HuH-7.5 (cell line): ENCODE measurements around the gene LPO.

Experiments used
- DNase-seq: peaks from one replicate; pipeline ENCODE4 v3.0.0; 2011; ENCODE audit warnings: low spot score

Gene LPO

GRCh38 chr17:58279016-58279711 is 40.8 kb downstream of the LPO start:
- no peak for DNase-seq

GRCh38 chr17:58279736-58280479 is 41.5 kb downstream of the LPO start:
- DNase-seq = no peak

- DNase-seq = no peak
These were observed 42.3 kb downstream of the LPO start, which contains the start of gene MPO for GRCh38 chr17:58280480-58281217. MPO (minus strand) TSS chr17:58280935; CDS start chr17:58280758, 177 bp downstream.

- no peak for DNase-seq
These were observed 43.2 kb downstream of the LPO start for GRCh38 chr17:58281511-58282011.

DNA sequence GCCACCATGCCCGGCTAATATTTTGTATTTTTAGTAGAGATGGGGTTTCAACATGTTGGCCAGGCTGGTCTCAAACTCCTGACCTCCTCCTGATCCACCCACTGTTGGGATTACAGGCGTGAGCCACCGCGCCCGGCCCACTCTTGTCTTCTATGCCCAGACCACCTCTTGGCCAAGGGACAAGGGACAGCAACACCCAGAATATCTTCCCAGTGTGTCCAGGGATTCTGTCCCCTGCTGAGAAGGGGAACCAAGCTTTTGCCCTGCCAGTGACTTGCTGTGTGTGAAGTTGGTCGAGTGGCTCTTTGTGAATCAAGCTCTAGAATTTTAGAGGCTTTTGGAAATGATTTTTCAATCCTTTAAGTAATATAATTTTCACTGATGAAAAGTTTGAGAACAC is 44.1 kb downstream of the LPO start:
- no peak for DNase-seq

DNA sequence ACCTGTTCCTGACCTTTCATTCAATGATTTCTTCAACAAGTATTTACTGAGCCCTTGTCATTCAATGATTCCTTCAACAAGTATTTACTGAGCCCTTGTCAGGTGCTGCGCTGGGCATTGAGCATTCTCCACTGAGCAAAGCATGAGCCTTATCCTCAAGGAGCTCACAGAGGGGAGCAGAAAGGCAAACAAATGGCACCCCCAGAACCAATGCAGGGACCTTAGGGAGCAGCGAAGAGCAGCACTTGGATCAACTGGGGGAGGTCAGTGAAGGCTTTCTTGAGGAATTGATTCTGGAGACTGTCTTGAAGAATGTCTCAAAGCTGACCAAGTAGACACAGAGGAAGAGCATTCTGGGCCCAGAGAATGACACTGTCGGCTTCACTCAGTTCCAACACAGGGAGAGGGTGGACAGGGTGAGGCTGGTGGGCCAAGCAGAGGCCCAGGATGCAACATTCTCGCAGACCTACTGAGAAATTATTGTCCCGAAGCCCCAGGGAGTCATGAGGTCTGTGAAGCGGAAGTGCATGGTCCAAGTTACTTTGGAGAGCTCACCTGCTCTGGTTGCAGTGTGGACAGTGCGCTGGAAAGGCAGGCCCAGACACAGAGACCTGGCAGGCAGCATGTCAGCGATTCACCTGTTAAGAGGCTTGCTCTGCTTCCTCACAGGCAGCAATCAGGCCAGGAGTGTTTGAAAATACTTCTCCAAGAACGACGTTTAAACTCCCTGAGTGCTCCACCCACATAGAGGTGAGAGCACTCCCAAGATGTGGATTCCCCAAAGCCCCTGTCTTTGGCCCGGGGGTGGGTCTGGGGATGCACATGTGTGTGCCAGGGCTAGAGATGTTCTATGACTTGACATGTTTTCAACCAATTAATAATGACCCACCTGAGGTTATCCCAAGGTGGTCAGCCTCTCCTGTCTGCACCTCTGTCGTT is 45.6 kb downstream of the LPO start:
- DNase-seq = no peak

DNA sequence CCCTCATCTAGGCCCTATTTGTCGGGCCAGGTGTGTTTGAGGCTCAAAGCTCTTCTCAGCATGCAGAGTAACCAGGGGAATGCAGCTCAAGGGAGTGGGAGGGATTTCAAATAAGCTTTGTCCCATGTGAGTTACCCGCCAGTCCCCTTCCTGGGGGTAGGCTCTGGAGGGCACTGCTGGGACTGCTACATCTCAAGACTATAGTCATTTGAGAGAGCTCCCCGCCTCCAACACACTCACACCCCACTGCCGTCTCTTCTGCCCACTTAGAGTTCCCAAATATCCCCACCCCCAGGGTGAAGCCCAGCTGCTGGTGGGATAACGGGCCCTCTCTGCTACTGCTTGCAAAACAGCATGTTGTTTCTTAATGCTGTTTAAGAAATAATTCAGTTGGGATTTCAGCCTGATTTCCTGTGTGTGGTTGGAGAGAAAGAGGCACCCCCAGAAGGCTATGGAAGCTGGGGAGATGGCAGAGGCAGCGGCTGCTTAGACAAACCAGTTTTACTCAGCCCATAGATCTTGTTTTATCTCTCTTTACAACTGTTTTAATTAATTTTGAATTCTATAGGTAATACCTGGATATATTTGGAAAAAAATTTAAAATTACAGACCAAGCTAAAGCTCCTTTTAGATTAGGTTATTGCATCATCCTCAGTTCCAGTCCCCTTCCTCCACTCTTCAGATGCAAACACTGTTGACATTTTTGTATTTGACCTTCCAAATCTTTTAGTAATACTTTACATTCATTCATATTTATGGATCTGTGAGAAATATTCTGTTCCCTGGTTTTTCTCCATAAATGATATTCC is 46.4 kb downstream of the LPO start:
- DNase-seq = no peak

GRCh38 chr17:58285422-58285810 is 47.0 kb downstream of the LPO start:
- no peak for DNase-seq

DNA sequence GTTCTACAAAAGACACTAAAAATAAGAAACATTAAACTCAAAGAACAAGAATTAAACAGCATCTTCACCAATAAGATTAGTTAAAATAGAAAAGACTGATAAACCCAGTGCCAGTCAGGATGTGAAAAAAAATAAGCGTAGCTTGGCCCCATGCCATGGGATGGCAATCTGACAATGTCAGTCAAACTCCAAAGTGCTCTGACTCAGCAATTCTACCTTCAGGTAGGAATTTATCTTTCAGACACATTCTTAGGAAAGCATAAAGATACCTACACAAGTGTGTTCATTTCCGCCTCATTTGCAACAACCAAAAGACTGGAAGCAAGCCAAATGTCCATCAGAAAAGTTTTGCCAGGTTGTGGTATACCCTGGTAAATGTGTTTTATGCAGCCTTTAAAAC is 51.5 kb downstream of the LPO start:
- DNase-seq = no peak

GRCh38 chr17:58291246-58291645 is 52.9 kb downstream of the LPO start:
- no peak for DNase-seq

DNA sequence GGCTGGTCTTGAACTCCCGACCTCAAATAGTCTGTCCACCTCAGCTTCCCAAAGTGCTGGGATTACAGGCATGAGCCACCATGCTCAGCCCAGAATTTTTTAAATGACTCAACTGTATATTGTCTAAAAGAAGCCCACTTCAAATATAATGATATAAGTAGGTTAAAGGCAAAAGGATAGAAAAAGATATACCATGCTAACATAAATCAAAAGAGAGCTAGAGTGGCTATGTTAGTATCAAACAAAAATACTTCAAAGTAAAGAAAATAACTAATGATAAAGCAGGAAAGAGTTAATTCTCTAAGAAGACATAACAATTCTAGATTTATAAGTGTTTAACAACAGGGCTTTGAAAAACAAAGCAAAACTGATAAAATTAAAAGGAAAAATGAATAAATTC is 55.6 kb downstream of the LPO start:
- DNase-seq = no peak

DNA sequence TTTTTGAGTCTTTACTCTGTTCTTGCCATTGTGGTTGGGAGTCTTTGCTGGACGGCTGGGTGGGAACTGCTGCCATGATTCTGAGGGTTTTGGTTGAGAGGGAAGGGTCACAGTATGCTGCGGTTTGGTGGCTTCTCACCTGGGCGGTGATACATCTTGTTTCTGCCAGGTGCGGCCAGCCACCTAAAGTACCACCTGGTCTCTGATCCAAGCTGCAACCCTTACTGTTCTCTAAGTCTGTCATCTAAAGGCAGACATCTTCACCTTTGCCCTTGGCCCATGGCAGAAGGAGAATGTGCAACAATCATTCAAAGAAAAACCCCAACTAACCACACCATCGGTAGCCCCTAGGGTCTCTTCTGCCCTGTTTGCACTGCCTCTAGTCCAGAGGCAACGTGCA is 62.0 kb downstream of the LPO start:
- DNase-seq = no peak

DNA sequence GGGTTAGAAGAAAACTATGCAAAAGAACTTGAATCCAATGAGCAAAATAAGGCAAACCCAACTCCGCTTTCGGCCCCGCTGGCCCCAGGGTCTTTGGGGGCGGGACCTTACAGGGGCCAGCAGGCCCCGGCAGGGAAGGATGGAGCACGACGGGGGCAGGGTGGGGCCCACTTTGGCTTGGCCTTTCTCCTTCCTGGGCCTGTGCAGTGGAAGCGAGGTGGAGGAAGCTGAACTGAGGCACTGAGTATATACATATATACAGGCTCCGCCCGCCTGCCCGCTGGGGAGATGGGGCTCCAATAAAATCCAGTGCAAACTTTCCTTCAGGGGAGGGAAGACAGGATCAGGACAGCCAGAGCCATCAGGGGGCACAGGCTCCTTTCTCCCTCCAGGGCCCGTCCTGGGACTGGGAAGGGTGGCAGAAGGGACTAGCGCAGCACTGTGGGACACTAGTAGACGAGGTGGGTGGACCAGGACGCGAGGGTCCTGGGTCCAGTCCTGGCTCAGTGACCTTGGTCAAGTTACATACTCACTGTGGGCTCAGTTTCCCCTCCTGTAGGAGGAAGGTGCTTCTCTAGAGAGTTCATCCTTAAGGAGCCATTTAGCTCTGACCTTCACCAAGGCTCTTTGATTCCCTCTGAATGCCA is 63.2 kb downstream of the LPO start:
- no peak for DNase-seq

DNA sequence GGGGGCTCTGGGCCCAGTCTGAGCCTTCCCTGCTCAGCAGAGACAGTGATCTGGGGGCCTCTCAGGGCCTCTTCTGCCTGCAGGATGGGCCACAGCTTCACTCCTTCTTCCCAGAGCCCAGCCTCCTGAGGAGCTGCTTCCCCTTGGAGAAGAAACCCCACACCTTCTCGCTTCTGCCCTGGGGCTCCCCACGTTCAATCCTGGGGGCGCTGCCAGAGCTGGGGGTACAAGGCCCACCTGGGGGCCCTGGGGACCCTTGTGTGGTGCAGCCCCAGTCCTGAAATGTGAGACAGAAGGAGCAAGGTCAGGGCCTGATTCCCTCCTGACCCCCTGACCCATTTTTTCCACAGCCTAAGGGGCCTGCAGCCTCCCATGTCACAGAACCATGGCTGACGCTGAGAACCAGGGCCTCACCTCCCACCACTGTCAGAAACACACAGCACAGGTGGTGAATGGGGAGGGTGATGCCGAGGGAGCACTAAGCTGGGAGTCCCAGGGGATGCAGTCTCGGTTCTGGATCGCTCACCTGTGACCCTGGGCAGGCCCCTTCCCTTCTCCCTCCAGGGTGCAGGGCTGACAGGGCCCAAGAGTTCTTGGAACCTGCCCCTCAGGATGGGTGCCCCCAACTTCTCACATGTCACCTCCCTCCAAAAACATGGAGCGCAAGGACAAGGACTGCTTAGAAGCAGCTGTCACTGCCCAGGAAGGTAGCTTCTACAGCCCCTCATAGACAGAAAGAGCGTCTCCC is 64.0 kb downstream of the LPO start:
- DNase-seq = no peak

DNA sequence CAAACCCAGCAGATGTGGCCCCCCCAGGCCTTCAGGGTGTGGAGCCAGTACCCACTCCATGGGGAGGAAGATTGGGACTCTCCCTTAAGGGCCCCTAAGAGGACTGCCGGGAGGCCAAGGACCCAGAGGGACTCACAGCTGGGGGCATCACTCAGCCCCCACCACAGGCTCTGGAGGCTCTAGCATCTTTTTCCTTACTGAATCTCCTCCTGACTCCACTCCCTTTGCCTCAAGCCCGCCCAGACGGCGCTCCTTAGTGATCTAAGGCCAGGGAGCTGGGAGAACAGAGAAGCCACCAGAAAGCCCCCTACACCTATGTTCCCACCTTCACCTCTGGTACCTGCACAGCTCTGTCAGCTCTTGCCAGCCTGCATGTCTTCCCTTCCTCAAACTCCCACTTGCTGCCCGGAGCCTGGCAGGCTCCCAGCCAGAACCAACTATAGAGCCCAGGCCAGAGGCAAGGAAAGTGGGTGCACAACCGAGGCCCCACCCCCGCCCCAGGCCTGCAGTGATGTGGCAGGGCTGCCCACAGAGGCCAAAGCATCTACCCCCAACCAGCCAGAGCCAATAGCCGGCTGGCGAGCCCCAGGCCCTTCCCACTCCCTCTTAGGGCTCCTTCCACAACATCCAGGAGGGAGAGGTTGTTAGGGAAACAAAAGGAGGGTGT is 64.7 kb downstream of the LPO start:
- DNase-seq = no peak

DNA sequence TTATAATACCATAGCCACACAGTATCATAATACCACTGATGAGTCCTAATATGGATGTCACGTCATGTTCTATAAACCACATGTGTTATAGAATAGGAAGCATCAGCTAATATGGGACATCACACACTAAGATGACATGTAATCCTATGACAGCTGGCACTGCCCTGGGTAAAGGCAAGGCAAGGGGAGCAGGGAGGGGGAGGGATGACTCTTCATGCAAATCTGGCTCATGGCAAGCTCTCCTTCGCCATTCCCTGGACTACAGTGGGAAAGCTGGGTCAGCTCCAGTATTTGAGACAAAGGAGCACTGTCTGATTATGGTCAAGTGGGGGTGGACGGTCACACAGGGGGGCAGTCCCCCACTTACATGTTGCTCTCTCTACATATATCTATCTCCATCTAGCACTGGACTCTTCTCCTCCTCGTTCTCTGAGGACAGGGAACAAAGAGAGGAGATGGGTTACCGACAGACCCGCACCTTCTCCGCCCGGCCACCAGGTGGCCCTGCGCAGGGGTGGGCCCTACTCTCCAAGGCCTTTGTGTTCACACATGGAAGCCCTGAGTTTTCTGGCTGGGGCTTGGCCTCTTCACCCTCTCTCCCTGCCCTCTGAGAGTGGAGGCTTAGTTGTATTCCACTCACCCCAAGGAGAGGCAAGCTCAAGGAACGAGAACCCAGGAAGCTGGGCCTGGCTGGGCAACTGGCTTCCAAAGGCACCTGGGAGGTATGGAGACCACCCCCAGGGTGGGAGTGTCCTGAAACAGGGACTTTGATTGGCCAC is 65.8 kb downstream of the LPO start:
- peak; percentile 96 for DNase-seq

GRCh38 chr17:58304750-58305486 is 66.5 kb downstream of the LPO start:
- DNase-seq = no peak

GRCh38 chr17:58305626-58306025 is 67.2 kb downstream of the LPO start:
- DNase-seq = no peak
